HG03342 (cell line): ENCODE data around the gene TTLL11.

Source experiments
- ATAC-seq: cut with Tn5 transposase; IDR thresholded peaks from one replicate; pipeline ENCODE4 v1.9.1; 2021; ENCODE audit warnings: mild to moderate bottlenecking, moderate library complexity; ENCODE audit not compliant: unreplicated experiment

TTLL11 gene

DNA sequence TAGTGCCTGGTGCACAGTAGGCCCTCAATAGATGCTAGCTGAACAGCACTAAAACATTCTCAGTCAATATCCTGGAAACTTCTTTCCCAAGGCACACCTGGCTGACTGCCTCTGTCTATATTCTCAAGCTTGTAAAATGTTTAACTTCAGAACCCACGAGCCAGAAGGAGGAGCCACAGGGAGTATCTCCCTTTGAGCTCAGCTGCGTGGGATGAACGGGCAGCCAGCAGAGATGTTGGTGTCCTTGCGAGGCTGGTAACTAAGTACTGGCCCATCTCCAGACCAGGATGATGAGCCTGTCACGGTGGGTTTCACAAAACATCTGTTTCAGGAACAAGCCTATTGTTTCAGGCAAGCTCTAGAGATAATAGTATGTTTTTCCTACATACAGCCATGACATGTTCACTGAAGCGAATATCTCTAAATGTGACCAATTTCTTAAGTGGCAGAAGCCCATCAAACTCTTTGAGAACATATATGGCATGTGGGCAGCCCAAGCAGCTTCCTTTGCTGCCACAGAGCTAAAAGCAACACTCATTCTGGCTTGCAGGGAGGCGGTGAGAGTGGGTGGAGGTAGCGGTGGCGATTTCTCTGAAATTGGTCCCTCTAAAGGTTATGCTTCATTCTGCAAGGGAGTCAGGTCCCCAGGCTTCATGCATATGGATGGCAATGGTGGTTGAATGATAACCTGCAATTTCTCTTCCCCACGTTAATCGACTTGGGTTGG is 206.2 kb downstream of the TTLL11 start:
- ATAC-seq: no peak

DNA sequence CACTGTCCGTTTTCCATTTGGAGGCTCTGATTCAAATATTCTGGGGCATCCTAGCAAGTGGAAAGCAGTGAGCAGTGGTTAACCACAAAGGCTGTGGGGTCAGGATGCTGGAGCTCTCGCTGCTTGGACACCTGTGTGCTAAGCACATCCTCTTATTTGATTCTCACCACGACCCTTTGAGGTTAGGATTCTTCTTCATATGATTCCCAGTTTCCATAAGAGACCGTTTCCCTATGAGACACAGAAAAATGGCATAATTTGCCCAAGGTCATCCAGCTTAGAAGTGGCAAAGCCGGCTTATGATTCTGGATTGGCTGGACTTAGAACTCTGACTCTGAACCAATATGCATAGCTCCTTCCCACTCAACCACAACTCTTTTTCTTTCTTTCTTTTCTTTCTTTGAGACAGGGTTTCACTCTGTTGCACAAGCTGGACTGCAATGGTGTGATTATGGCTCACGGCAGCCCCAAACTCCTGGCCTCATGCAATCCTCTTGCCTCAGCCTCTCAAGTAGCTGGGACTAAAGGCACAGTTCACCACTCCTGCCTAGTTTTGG is 207.7 kb downstream of the TTLL11 start:
- no peak for ATAC-seq

DNA sequence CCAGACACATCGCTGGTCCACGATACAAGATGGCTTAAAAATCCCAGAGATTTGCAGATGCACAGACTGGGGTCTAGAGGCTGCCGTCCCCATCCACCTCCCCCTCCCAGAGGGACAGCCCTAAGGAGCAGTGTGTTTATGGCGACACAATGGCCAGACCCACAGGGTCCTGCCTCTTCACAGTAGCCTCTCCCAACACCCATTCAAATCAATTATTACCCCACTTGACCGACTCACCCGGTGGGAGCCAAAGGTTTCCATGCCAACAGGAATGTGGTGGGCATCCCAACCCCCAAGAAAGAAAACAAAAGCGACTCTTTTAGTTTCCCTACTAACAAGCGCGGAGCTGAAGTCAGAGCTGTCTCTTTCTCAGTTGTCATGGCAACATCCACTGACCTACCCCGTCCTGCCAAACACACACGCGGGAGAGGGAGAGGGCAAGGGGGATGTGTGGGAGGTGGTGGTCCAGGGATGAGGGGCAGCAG is 209.0 kb downstream of the TTLL11 start:
- ATAC-seq: no peak

DNA sequence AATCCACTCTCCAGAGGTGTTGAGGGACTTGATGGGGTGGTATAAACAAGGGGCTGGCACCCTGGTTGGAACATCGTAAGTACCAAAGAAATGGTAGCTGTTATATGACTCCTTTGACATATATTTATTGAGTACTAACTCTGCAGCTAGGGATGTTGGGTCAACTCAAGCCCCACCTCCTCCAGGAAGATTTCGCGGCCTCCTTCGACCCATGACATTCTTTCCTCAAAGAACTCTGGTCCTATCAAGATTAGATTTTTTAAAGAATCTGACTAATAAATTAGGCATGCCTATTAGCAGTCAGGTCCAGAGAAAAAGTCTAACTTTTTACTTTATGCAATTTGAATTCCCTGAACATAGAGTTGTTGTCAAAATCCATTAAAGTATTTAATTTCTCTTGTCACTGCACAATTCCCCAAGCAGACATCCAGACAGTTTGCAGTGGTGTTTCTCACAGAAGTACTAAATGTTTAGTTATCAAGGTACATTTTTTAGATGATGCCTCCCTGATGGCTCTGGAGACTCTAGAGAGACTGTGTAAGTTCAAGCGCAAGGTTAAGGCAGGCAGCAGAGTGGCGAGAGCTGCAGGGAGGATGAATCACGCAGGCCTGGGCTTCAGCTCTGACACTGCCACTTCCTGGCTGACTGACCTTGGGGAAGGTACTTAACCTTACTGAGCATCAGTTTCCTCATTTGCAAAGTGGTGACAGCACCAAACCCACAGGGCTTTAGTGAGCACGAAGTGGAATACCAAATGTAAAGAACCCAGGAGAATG is 209.6 kb downstream of the TTLL11 start:
- no peak for ATAC-seq

DNA sequence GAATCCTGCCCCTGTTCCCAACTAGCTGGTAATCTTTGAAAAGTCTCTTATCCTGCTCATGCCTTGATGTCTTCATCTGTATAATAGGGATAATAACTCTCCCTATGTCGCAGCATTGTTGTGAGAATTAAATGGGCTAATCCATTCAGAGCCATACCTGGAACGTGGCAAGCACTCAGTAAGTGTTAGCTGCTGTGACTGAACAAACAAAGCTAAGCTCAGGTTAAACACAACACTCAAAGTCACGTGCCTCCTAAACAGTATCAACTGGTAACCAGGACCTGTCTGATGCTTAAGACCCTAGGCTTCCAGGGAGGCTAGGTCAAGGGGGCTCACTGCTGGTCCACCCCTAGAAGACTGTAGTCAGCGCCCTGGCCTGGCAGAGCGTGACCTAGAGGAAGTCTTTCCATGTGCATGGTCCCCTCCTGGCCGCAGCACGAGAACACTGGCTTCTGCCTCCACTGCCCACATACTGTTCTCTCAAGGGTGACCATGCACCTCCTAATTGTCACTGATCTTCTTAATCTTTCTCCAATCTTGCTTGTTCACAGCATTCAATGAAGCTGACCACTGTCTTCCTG is 211.1 kb downstream of the TTLL11 start:
- ATAC-seq: no peak

DNA sequence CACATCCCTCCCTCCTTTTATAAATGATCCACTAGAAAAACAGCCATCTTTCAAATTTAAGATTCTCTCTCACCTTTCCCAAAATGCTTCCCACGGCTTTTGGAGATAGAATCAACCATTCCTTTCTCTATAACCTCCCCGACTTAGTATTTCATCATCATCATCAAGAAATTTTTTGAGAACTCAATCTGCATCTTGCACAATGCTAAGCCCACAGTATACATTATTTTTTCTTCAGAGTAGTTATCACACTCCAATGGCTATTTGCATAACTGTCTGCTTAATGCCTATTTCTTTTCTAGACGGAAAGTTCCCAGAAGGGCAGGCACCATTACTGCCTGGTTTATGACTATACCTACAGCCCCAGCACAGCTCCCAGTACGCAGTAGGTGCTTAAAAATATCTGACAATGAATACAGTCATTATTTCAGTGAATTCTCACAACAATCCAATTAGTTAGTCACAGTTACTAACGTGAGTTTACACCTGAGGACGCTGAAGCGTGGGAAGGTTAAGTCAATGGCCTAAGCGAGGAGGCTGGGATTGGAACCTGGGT is 212.7 kb downstream of the TTLL11 start:
- no peak for ATAC-seq

DNA sequence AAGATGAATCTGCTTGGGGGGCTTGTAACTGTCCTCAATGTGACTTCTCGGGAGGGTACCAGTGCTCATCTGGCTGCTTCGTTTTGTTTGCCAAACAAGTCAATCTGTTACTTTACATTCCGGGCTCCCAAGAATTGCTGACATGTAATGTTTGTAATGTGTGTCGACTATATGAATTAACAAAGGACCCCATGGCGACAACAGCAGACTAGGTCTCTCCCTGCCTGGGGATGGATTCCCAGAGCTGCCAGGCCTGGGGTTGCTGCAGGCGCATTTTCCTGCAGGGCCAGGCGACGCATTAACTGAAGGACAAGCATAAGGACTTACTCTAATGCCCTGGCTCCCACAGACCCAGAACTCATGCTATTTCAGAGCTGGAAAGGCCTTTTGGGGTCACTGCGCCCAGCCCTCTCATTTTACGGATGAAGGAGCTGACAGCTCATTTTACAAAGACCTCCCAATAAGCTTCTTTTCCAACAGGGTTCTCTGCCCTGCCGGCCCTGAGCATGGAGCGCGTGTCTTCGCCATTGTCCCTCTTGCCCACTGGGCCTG is 214.8 kb downstream of the TTLL11 start:
- no peak for ATAC-seq

DNA sequence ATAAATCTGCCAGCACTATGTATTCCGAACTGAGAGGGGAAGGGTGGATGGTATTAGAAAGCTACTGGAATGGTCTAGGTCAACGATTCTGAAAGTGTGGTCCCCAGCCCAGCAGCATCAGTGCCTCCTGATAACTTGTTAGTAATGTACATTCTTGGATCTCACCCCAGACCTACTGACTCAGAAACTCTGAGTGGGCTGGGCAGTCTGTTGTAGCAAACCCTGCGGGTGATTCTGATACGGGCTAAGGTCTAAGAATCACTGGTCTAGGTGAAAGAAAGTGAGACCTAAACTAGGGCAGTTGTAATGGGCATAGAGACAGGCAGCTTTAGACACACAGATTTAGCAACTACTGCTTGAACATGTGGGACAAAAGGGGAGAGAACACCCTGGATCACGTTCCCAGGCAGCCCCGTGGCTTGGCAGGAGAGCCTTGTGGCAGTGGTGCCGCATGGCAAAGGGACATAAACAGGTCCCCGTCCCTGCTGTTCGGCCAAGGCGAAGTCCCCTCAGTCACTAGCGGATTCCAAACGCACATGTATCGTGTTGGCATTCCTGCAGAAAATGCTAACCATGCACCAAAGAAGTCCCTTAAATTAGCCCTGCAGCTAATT is 216.3 kb downstream of the TTLL11 start:
- no peak for ATAC-seq

DNA sequence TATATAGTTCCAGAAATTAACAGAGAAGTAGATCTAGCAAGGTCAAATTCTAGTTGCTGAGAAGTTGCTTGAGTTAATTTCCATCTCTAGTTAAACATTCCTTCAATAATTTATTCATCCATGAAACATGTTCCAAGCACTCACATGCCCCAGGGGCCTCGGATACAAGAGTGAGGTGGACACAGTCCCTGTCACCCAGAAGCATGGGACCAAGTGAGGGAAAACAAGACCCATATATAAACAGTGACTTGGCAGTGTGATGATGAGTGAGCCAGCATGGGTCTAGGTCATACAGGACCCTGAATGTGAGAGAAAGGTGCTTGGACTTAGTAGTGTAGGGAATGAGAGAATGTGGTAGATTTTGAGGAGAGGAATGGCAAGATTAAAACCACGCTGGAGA is 216.9 kb downstream of the TTLL11 start:
- no peak for ATAC-seq

DNA sequence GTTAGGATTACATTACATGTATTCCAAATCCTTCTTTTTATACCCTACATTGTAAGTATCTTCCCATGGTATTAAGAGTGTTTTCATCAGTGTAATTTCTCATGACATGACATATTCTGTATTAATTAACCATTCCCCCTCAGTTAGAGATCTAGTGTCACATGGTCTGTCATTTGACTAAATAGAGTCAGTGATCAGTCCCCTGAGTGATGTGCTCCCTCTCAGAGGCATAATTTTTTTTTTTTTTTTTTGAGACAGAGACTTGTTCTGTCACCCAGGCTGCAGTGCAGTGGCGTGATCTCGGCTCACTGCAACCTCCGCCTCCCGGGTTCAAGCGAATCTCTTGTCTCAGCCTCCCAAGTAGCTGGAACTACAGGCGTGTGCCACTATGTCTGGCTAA is 218.6 kb downstream of the TTLL11 start:
- ATAC-seq: no peak

DNA sequence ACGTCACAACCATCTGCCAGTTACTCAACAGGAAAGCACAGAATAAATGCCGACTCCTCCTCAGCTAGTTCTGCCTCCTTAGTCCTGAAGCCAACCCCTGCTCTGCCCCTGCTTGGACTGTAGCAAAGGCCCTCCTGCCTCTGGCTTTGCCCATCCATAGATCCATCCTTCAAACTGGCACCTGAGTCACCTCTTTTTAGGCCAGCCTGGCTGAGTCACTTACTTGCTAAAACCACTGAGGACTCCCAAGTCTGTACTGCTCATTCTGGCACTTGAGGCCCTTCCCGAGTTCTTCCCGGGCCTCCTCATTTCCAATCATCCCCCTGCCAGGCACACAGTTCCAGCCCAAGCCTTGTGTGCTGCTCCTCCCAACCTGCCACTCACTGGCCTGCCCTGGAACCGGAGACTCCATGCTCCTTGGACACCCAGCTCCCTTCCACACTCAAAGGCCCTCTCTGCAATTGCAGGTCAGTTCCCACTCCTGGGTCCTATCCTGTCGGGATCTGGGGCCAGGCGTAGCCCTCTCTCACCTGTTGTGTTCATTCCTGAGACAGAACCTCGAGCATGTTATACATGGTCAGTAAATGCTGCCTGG is 221.6 kb downstream of the TTLL11 start:
- no peak for ATAC-seq

DNA sequence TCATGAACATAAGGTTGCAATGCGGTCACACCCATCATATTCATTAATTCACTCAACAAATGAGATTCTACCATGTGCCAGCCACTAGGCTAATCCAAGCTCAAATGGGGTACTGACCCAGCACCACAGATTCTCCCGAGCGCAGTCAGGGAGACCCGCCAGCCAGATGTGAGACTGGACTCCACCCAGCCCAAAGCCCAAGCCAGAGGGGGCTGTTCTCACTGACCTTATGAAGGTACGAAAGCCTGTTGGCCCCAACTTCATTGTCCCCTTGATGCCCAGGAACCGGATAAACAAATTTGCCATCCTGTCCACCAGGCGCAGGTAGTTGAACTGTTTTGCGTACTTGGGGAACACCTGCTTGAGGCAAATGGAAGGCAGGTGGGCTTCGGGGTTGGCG is 222.8 kb downstream of the TTLL11 start:
- no peak for ATAC-seq

DNA sequence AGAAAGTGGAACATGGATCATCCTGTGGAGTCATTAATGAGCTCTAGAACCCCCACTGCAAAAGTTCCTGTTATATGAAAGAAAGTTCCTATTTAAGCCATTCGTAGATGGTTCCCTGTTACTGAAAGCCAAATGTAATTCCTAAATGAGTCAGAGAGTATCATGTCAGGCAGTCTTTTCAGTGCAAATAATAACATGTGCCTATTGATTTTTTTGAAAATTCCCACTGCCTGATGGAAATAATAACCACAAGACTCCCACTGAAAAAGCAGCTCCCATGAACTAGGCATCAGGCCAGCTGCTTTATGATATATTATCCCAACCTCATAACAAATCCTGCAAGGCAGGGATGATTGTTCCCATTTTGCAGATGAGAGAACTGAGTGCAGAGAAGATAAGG is 224.5 kb downstream of the TTLL11 start:
- ATAC-seq: no peak

DNA sequence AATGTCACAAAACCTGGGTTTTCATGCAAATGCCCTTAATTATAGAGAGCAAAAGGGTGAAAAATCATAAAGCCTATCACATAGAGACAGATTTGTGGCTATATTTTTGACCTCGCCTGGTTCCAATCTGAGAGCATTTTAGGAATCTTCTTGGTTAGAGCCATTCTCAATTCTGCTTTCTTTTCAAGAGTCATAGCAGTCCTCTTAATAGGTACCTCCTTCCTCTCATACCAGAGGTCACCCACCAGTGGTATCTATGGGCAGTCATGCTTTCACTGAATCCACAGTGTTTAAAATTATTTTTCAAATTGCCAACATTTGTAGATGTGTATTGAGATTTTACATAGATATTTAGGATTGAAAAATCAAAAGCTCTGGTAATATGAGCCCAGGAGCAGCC is 226.2 kb downstream of the TTLL11 start:
- ATAC-seq: no peak

DNA sequence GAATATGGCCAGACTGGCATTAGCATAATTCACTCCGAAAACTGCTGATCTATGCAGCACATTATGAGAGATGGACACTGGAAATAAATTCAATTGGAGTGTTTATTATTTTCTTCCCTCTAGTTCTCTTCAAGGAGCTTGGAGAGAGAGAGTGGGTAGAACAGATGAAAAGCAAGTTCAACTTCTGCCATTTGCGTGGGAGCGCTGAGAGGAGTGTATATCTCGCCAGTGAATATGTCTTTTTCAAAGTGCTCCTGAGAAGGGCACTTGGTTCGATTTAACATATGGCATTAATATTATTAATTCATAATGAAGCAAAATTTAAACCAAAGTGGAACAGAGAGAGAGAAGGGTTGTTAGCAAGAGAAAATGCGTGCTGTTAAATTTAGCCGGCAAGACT is 227.2 kb downstream of the TTLL11 start:
- no peak for ATAC-seq

DNA sequence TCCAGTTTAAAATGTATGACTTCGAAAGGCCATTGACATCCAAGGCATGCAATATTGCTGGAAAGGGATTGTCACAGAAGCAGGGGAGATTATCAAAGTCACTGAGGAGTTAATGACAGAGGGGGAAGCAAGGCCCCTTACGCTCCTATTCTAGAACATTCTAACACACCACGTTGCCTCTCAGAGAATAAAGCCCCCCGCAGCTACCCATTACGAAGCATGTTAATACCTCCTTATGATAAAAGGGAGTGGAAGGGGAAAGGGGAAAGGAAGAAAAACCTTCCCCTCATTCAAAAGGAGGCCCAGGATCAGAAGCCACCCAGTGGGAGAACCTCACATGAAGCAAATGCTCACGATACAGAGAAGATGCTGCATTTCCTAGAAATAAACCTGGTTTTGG is 228.0 kb downstream of the TTLL11 start:
- no peak for ATAC-seq

DNA sequence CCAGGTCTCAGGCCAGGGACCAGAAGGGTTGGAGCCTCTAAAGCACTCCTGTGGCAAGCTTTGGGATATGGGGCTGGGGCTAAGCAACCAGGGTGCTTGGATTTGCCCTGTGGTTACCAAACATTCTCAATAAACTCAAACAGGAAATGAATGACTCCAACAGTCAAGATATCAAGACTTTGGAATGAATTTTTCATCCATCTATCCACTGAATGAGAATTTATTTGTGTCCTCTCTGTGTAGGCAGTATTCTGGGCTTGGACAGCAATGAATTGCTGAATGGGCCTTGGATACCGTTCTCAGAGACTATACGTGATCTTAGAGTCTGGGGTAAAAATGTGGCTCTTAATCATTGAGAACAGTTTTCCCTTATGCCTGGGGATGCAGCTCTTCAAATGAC is 229.2 kb downstream of the TTLL11 start:
- ATAC-seq: no peak

DNA sequence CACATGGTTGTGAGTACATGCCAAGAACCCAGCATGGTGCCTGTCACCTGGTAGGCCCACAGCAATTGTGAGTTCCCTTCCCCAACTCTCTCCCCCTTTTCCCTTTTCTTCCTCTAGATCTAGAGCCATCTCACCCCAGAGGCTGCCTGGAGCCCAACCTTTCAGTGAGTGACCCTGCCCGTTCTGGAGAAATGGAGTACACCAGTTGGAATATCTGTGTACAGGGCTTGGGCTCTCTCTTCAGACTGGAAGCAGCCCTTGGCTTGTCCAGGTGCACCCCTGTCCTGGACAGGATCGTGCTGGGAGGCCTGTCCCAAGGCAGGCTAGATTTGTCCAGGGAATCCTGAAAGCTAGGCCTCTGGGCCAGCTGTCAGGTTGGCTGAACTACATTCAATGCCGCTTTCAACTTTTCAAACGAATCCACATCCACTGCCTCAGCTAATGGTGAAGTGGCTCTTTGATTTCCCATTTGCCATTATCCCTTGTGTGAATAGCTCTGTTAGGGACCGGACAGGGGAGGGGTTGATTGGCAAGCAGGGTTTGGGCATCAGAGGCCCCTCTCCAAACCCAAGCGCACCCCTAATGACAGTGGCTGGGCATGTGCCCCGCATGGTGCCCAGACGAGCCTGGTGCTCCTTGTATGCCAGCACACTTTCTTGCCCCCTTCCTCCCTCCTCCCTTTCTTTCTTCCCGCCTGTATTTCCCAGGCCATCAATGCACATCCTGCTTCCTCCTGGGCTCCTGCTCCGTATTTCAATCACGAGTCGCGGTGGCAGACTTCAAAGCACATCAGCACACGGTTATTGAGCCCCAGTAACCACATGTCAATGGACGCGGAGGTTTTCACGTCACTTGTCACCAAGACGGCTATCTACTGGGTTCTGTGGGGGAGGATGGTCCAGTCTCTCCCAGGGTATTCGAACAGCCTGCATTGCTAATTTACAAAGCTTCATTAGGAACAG is 230.5 kb downstream of the TTLL11 start:
- no peak for ATAC-seq

DNA sequence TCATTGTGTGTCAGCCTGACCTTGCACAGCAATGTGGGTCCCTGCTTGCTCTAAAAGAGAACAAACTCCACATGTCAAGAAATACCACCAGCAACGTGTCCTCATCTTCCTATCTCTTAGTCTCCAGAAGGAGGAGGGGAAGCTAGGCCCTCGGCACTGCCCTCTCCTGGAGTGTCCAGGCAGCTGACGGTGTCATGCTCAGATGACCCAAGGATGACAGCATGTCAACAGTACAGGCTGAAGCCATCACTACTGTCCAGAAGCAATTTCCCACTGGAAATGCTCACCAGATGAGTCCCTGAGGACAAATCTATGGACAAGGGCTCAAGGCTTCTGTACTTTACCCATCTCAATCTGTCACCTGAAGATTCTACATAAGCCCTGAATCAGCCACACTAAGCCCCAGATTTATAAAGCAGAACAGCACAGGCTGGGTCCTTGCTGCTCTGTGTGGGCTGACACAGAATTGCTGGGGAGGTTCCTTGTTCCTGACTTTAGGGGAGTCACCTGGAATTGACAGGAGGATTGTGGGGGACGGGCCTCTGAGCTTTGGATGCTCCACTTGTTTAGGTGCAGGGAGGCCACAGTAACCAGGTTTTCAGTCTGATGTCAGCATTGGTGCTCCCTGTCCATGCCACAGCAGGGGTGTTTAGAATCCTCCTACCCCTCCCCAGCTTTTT is 231.5 kb downstream of the TTLL11 start:
- ATAC-seq: no peak
